ENCODE results near the gene MARF1.

GRCh38 chr16:15598648-15599190 lies 44.2 kb downstream of the MARF1 start:
- TF ChIP-seq CTCF (IDR thresholded peaks at IDR 0.05; ENCODE audit: borderline replicate concordance, extremely low read depth, low read length, poor library complexity, severe bottlenecking) = no peak
- TF ChIP-seq EZH2 (IDR thresholded peaks at IDR 0.05; ENCODE audit: borderline replicate concordance, low read depth, low read length, severe bottlenecking) = no peak
